Measurements from ENCODE around the gene LDLRAD4.
"Not testable (repeated sequence)": the region's sequence is repeated elsewhere in the genome, so short reads cannot be mapped to it uniquely, and the experiment has no call there.

LDLRAD4 gene

GRCh38 chr18:13486284-13486683, 267.7 kb downstream of the LDLRAD4 start:
- Histone ChIP-seq H3K9me3 (ENCODE audit: control extremely low read depth in 1 of 5, control insufficient read depth in 4 of 5, insufficient read depth in 2 of 5, low read depth in 1 of 5, low read length in 4 of 5) (no peaks in the 10 kb centered on the region), H3K27ac (ENCODE audit: insufficient read depth in 1 of 2, low read depth in 1 of 2, low read length in 2 of 2, poor library complexity in 1 of 2, severe bottlenecking in 2 of 2) (no peak overlapping the region), H3K4me3 (ENCODE audit: control insufficient read depth in 1 of 7, extremely low read depth in 1 of 7, insufficient read depth in 4 of 7, low read depth in 2 of 7, low read length in 6 of 7) (no peak overlapping the region), H3K36me3 (ENCODE audit: control insufficient read depth in 4 of 4, insufficient read depth in 4 of 4, low read length in 3 of 4) (peaks cover 2 to 12% (median 5%) of the 10 kb centered on the region in 4 experiments), H3K4me1 (ENCODE audit: control extremely low read depth in 1 of 4, control insufficient read depth in 4 of 4, insufficient read depth in 4 of 4, low read length in 3 of 4) (peaks cover 0 to 49% (median 21%) of the 10 kb centered on the region in 4 experiments), H3K27me3 (replicated peaks in 2 of 5; ENCODE audit: control insufficient read depth in 4 of 5, insufficient read depth in 5 of 5, low read length in 4 of 5) (no peaks in the 10 kb centered on the region)
- CTCF ChIA-PET, result interaction anchor here (1.8 to 2.0 kb wide), 2 partner anchors 27 to 275 kb away, joined by 5 to 6 read pairs; no protein-coding TSS in a partner anchor
- WGBS (ENCODE audit: insufficient coverage), result 100% methylated on average over 3 of the region's 5 CpGs
- POLR2A ChIA-PET, result no interaction called here
- DNase-seq, result no peak

DNA sequence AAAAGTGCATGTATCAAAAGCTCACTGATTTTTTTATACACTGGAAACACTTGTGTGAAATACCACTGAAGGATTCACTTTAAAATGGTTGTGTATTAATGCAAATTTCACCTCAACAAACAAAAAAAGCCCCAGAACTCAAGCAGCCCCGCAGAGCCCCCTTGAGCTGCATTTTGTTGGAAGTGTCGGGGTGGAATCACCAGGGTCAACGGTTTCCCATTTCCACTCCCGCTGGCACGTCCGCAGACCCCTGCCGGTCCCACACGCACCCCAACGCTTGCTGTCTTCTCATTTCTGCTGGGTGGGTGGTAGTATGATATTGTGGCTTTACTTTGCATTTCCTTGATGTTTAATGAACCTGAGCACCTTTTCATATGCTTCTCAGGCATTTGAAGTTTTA, 268.1 kb downstream of the LDLRAD4 start:
- 98% methylated on average over 9 of the region's 9 CpGs for WGBS (ENCODE audit: insufficient coverage)
- DNase-seq, result no peak
- Histone ChIP-seq H3K4me1 (ENCODE audit: control extremely low read depth in 1 of 4, control insufficient read depth in 4 of 4, insufficient read depth in 4 of 4, low read length in 3 of 4) (peaks cover 0 to 45% (median 20%) of the 10 kb centered on the region in 4 experiments), H3K9me3 (ENCODE audit: control extremely low read depth in 1 of 5, control insufficient read depth in 4 of 5, insufficient read depth in 2 of 5, low read depth in 1 of 5, low read length in 4 of 5) (no peaks in the 10 kb centered on the region), H3K27ac (ENCODE audit: insufficient read depth in 1 of 2, low read depth in 1 of 2, low read length in 2 of 2, poor library complexity in 1 of 2, severe bottlenecking in 2 of 2) (no peak overlapping the region), H3K27me3 (replicated peaks in 2 of 5; ENCODE audit: control insufficient read depth in 4 of 5, insufficient read depth in 5 of 5, low read length in 4 of 5) (no peaks in the 10 kb centered on the region), H3K4me3 (ENCODE audit: control insufficient read depth in 1 of 7, extremely low read depth in 1 of 7, insufficient read depth in 4 of 7, low read depth in 2 of 7, low read length in 6 of 7) (no peak overlapping the region), H3K36me3 (ENCODE audit: control insufficient read depth in 4 of 4, insufficient read depth in 4 of 4, low read length in 3 of 4) (peaks cover 3 to 12% (median 5%) of the 10 kb centered on the region in 4 experiments)
- CTCF ChIA-PET, result interaction anchor here (1.8 kb wide), 1 partner anchor 27 kb away, joined by 5 read pairs; no protein-coding TSS in a partner anchor
- POLR2A ChIA-PET, result no interaction called here

GRCh38 chr18:13487237-13487636, 268.7 kb downstream of the LDLRAD4 start:
- ChIA-PET CTCF (no interaction called here), POLR2A (no interaction called here)
- Histone ChIP-seq H3K27ac (ENCODE audit: insufficient read depth in 1 of 2, low read depth in 1 of 2, low read length in 2 of 2, poor library complexity in 1 of 2, severe bottlenecking in 2 of 2) (no peak overlapping the region), H3K4me3 (ENCODE audit: control insufficient read depth in 1 of 7, extremely low read depth in 1 of 7, insufficient read depth in 4 of 7, low read depth in 2 of 7, low read length in 6 of 7) (no peak overlapping the region), H3K36me3 (ENCODE audit: control insufficient read depth in 4 of 4, insufficient read depth in 4 of 4, low read length in 3 of 4) (peaks cover 3 to 15% (median 5%) of the 10 kb centered on the region in 4 experiments), H3K9me3 (ENCODE audit: control extremely low read depth in 1 of 5, control insufficient read depth in 4 of 5, insufficient read depth in 2 of 5, low read depth in 1 of 5, low read length in 4 of 5) (no peaks in the 10 kb centered on the region), H3K27me3 (replicated peaks in 2 of 5; ENCODE audit: control insufficient read depth in 4 of 5, insufficient read depth in 5 of 5, low read length in 4 of 5) (no peaks in the 10 kb centered on the region), H3K4me1 (ENCODE audit: control extremely low read depth in 1 of 4, control insufficient read depth in 4 of 4, insufficient read depth in 4 of 4, low read length in 3 of 4) (peaks cover 0 to 40% (median 16%) of the 10 kb centered on the region in 4 experiments)
- WGBS (ENCODE audit: insufficient coverage), result 88% methylated on average over 6 of the region's 7 CpGs
- no peak for DNase-seq

DNA sequence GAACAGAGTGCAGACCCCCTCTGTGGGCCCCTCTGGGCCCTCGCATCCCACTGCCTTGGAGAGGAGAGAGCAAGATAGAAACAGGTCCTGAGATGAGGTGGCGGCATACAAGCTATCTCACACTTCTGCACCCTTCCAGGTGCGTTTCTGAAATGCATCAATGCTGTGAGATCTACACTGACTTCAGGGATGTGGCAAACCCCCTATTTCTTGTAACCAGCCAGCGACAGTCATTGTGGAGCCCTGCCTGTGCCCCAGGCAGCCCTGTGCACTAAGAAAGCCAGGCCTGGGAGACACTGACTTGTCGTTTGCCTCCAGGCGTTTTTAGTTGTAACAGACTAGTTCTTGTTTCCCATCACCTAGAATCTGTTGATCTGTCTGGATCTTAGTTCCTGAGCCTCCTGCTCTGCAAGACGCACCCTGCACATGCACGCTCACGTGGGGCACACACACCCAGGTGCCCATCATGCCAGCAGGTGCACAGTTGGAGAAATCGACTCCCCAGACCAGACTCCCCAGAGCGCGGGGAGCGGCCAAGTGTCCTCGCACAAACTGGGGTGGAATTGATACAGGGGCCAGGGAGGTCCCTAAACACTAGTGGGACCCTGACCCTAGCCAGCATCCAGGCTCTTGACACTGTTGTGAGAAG, 269.8 kb downstream of the LDLRAD4 start:
- DNase-seq, result no peak
- H3K4me3 ChIP-seq (ENCODE audit: control insufficient read depth in 1 of 7, extremely low read depth in 1 of 7, insufficient read depth in 4 of 7, low read depth in 2 of 7, low read length in 6 of 7), result no peak overlapping the region
- ChIA-PET CTCF (no interaction called here), POLR2A (no interaction called here)
- WGBS (ENCODE audit: insufficient coverage), result 96% methylated on average over 14 of the region's 14 CpGs
- H3K36me3 ChIP-seq (ENCODE audit: control insufficient read depth in 4 of 4, insufficient read depth in 4 of 4, low read length in 3 of 4), result peaks cover 3 to 15% (median 5%) of the 10 kb centered on the region in 4 experiments
- no peaks in the 10 kb centered on the region for H3K27me3 ChIP-seq (replicated peaks in 2 of 5; ENCODE audit: control insufficient read depth in 4 of 5, insufficient read depth in 5 of 5, low read length in 4 of 5)
- no peak overlapping the region for H3K27ac ChIP-seq (ENCODE audit: insufficient read depth in 1 of 2, low read depth in 1 of 2, low read length in 2 of 2, poor library complexity in 1 of 2, severe bottlenecking in 2 of 2)
- peaks cover 0 to 30% (median 11%) of the 10 kb centered on the region in 4 experiments for H3K4me1 ChIP-seq (ENCODE audit: control extremely low read depth in 1 of 4, control insufficient read depth in 4 of 4, insufficient read depth in 4 of 4, low read length in 3 of 4)
- H3K9me3 ChIP-seq (ENCODE audit: control extremely low read depth in 1 of 5, control insufficient read depth in 4 of 5, insufficient read depth in 2 of 5, low read depth in 1 of 5, low read length in 4 of 5), result no peaks in the 10 kb centered on the region

GRCh38 chr18:13489303-13489702, 270.7 kb downstream of the LDLRAD4 start:
- Histone ChIP-seq H3K36me3 (ENCODE audit: control insufficient read depth in 4 of 4, insufficient read depth in 4 of 4, low read length in 3 of 4) (peaks cover 3 to 15% (median 5%) of the 10 kb centered on the region in 4 experiments), H3K4me1 (ENCODE audit: control extremely low read depth in 1 of 4, control insufficient read depth in 4 of 4, insufficient read depth in 4 of 4, low read length in 3 of 4) (peaks cover 0 to 30% (median 14%) of the 10 kb centered on the region in 4 experiments)
- H3K9me3 ChIP-seq (ENCODE audit: control extremely low read depth in 1 of 5, control insufficient read depth in 4 of 5, insufficient read depth in 2 of 5, low read depth in 1 of 5, low read length in 4 of 5); CTCF ChIA-PET; H3K27me3 ChIP-seq (replicated peaks in 2 of 5; ENCODE audit: control insufficient read depth in 4 of 5, insufficient read depth in 5 of 5, low read length in 4 of 5); POLR2A ChIA-PET; H3K27ac ChIP-seq (ENCODE audit: insufficient read depth in 1 of 2, low read depth in 1 of 2, low read length in 2 of 2, poor library complexity in 1 of 2, severe bottlenecking in 2 of 2); DNase-seq; H3K4me3 ChIP-seq (ENCODE audit: control insufficient read depth in 1 of 7, extremely low read depth in 1 of 7, insufficient read depth in 4 of 7, low read depth in 2 of 7, low read length in 6 of 7): not testable (repeated sequence)
- WGBS (ENCODE audit: insufficient coverage), result 94% methylated on average over 3 of the region's 6 CpGs

- H3K4me3 ChIP-seq (ENCODE audit: control insufficient read depth in 1 of 7, extremely low read depth in 1 of 7, insufficient read depth in 4 of 7, low read depth in 2 of 7, low read length in 6 of 7), result no peak overlapping the region
- no peaks in the 10 kb centered on the region for H3K27me3 ChIP-seq (replicated peaks in 2 of 5; ENCODE audit: control insufficient read depth in 4 of 5, insufficient read depth in 5 of 5, low read length in 4 of 5)
- H3K27ac ChIP-seq (ENCODE audit: insufficient read depth in 1 of 2, low read depth in 1 of 2, low read length in 2 of 2, poor library complexity in 1 of 2, severe bottlenecking in 2 of 2), result no peak overlapping the region
- ChIA-PET CTCF (interaction anchor here (1.0 to 1.1 kb wide), 2 partner anchors 19 to 275 kb away, joined by 3 read pairs; no protein-coding TSS in a partner anchor), POLR2A (no interaction called here)
- no peaks in the 10 kb centered on the region for H3K9me3 ChIP-seq (ENCODE audit: control extremely low read depth in 1 of 5, control insufficient read depth in 4 of 5, insufficient read depth in 2 of 5, low read depth in 1 of 5, low read length in 4 of 5)
- no peak for DNase-seq
- WGBS (ENCODE audit: insufficient coverage), result 100% methylated on average over 4 of the region's 10 CpGs
- peaks cover 0 to 22% (median 14%) of the 10 kb centered on the region in 4 experiments for H3K4me1 ChIP-seq (ENCODE audit: control extremely low read depth in 1 of 4, control insufficient read depth in 4 of 4, insufficient read depth in 4 of 4, low read length in 3 of 4)
- H3K36me3 ChIP-seq (ENCODE audit: control insufficient read depth in 4 of 4, insufficient read depth in 4 of 4, low read length in 3 of 4), result peaks cover 3 to 15% (median 5%) of the 10 kb centered on the region in 4 experiments
Observed at GRCh38 chr18:13491138-13491537, 272.6 kb downstream of the LDLRAD4 start.

DNA sequence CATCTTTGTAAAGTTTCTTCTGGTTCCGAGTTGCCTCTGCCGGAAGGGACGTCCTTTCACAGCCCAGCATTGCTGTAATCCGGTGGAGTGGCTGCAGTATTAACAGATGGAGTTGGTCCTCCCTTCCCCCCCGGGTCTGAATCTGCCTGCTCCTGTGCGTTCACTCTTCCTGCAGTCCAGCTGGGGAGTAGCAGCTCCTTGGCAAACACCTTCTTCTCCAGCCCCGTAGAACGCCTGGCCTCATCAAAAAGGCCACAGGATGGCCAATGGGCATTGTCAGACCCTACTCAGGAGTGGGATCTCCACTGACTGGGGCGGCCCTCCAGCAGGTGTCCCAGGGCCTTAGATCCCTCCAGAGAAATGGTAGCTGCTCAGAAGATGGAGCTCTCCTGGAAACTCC, 273.8 kb downstream of the LDLRAD4 start:
- Histone ChIP-seq H3K27me3 (replicated peaks in 2 of 5; ENCODE audit: control insufficient read depth in 4 of 5, insufficient read depth in 5 of 5, low read length in 4 of 5) (no peaks in the 10 kb centered on the region), H3K4me1 (ENCODE audit: control extremely low read depth in 1 of 4, control insufficient read depth in 4 of 4, insufficient read depth in 4 of 4, low read length in 3 of 4) (peaks cover 0 to 23% (median 16%) of the 10 kb centered on the region in 4 experiments), H3K36me3 (ENCODE audit: control insufficient read depth in 4 of 4, insufficient read depth in 4 of 4, low read length in 3 of 4) (peaks cover 0 to 10% (median 2%) of the 10 kb centered on the region in 4 experiments), H3K27ac (ENCODE audit: insufficient read depth in 1 of 2, low read depth in 1 of 2, low read length in 2 of 2, poor library complexity in 1 of 2, severe bottlenecking in 2 of 2) (no peak overlapping the region), H3K9me3 (ENCODE audit: control extremely low read depth in 1 of 5, control insufficient read depth in 4 of 5, insufficient read depth in 2 of 5, low read depth in 1 of 5, low read length in 4 of 5) (no peaks in the 10 kb centered on the region), H3K4me3 (ENCODE audit: control insufficient read depth in 1 of 7, extremely low read depth in 1 of 7, insufficient read depth in 4 of 7, low read depth in 2 of 7, low read length in 6 of 7) (no peak overlapping the region)
- POLR2A ChIA-PET, result no interaction called here
- CTCF ChIA-PET, result interaction anchor here (0.8 to 2.3 kb wide), 4 partner anchors 8 to 20 kb away, joined by 3 to 4 read pairs (median 3); no protein-coding TSS in a partner anchor
- no peak for DNase-seq
- 98% methylated on average over 9 of the region's 9 CpGs for WGBS (ENCODE audit: insufficient coverage)
